Measurements from ENCODE around the gene CCDC57.

The CCDC57 gene

DNA sequence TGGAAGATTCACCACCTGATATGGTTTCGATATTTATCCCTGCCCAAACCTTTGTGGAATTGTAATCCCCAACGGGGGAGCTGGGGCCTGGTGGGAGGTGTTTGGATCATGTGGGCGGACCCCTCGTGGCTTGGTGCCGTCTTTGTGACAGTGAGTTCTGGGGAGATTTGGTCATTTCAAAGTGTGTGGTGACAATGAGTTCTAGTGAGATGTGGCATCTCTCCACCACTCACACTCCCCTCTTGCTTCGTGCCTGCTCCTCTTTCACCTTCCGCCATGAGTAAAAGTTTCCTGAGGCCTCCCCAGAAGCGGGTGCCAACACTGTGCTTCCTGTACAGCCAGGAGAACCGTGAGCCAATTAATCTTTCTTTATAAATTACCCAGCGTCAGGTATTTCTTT is 9.7 kb downstream of the CCDC57 start:
- Histone ChIP-seq H3K27ac (no peak overlapping the region), H3K4me3 (ENCODE audit: low read depth, low read length) (no peak overlapping the region), H3K36me3 (replicated peaks) (peaks cover 5% of the 10 kb centered on the region), H3K27me3 (replicated peaks) (no peaks in the 10 kb centered on the region)
- TF ChIP-seq, protein P1, sequence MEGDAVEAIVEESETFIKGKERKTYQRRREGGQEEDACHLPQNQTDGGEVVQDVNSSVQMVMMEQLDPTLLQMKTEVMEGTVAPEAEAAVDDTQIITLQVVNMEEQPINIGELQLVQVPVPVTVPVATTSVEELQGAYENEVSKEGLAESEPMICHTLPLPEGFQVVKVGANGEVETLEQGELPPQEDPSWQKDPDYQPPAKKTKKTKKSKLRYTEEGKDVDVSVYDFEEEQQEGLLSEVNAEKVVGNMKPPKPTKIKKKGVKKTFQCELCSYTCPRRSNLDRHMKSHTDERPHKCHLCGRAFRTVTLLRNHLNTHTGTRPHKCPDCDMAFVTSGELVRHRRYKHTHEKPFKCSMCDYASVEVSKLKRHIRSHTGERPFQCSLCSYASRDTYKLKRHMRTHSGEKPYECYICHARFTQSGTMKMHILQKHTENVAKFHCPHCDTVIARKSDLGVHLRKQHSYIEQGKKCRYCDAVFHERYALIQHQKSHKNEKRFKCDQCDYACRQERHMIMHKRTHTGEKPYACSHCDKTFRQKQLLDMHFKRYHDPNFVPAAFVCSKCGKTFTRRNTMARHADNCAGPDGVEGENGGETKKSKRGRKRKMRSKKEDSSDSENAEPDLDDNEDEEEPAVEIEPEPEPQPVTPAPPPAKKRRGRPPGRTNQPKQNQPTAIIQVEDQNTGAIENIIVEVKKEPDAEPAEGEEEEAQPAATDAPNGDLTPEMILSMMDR (IDR thresholded peaks at IDR 0.05; ENCODE audit: low read depth, low read length, missing control alignments): no peak
- DNase-seq: no peak
- in situ Hi-C loops (cut with HindIII; ENCODE audit: low pct_ligation_motif_present, low sequenced_read_pairs): loop anchor here (10.0 kb wide), 1 partner anchor 132 kb away; the partner anchor contains the start of gene SECTM1

DNA sequence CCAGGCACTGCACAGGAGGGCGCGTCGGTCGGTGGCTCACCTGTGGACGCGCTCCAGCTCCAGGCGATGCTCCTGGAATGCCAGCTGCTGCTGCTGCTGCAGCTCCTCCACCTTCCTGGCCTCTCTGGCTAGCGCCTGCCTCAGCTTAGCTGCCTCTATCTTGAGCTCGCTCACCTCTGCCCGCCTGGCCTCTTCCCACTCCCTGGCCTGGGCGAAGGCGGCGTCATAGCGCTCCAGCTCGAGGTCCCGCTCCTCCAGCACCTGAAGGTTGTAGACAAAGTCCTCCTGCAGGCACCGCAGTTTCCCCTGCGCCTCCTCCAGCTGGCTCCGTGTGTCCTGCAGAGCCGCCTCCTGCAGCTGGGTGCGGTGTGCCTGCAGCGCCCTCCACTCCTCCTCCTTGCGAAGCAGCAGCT is 11.1 kb downstream of the CCDC57 start:
- H3K4me3 ChIP-seq (ENCODE audit: low read depth, low read length): no peak overlapping the region
- no peaks in the 10 kb centered on the region for H3K27me3 ChIP-seq (replicated peaks)
- in situ Hi-C loops (cut with HindIII; ENCODE audit: low pct_ligation_motif_present, low sequenced_read_pairs): loop anchor here (10.0 kb wide), 1 partner anchor 133 kb away; the partner anchor contains the start of gene SECTM1
- H3K27ac ChIP-seq: no peak overlapping the region
- H3K36me3 ChIP-seq (replicated peaks): peaks cover 10% of the 10 kb centered on the region
- TF ChIP-seq, protein P1 (IDR thresholded peaks at IDR 0.05; ENCODE audit: low read depth, low read length, missing control alignments): no peak
- no peak for DNase-seq

DNA sequence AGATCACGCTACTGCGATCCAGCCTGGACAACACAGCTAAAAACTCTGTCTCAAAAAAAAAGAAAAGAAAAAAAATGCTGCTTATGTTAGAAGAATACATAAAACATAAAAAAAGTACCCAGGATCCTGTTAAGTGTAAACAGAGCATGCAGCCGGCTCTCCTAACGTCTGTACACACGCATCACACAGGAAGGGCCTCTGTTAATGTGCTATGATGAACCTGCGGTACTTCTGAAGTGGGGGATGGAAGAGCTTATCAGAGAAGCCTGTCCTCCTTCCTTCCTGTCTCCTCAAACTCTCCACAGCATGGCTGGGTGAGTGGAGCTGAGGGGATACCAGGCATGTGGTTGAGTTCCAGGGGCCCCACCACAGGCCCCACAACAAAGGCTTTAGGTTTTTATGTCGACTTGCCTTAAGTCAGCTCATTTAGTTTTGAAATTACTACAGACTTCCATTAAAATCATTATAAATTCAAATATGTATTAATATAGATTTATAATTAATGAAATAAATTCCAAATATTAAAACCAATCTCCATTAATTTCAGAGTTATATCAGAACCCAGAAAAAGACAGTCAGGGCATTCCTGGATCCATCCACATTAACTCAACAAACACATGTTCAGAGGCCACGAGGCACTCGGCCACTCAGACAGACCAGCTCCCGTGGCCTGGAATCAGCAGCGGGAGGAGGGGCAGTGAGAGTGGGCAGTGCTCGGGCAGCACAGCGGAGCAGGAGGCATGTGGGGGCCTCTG is 11.7 kb downstream of the CCDC57 start:
- no peaks in the 10 kb centered on the region for H3K27me3 ChIP-seq (replicated peaks)
- no peak for DNase-seq
- no peak overlapping the region for H3K27ac ChIP-seq
- peaks cover 10% of the 10 kb centered on the region for H3K36me3 ChIP-seq (replicated peaks)
- no peak overlapping the region for H3K4me3 ChIP-seq (ENCODE audit: low read depth, low read length)
- TF ChIP-seq, protein P1 (IDR thresholded peaks at IDR 0.05; ENCODE audit: low read depth, low read length, missing control alignments): no peak
- in situ Hi-C loops (cut with HindIII; ENCODE audit: low pct_ligation_motif_present, low sequenced_read_pairs): loop anchor here (10.0 kb wide), 1 partner anchor 134 kb away; the partner anchor contains the start of gene SECTM1

DNA sequence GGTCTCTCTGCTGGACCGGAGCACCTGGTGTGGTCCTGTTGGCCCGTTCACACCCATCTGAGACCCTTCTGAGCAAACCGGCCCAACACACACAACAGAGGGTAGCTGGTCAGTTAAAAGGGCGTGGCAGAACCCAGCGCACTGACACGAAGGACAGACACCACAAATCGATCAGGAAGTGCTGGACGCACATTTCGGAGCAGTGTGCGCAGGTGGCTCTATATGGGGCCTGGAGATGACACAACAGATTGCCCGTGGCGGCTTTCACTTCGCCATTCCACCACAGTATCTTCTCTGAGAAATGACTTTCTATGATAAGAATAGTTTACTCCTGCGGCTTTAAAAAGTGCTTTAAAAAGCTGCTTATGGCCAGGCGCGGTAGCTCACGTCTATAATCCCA is 12.5 kb downstream of the CCDC57 start:
- in situ Hi-C loops (cut with HindIII; ENCODE audit: low pct_ligation_motif_present, low sequenced_read_pairs): loop anchor here (10.0 kb wide), 1 partner anchor 135 kb away; the partner anchor contains the start of gene SECTM1
- TF ChIP-seq, protein P1 (IDR thresholded peaks at IDR 0.05; ENCODE audit: low read depth, low read length, missing control alignments): no peak
- Histone ChIP-seq H3K27ac (no peak overlapping the region), H3K4me3 (ENCODE audit: low read depth, low read length) (no peak overlapping the region), H3K36me3 (replicated peaks) (peaks cover 10% of the 10 kb centered on the region), H3K27me3 (replicated peaks) (no peaks in the 10 kb centered on the region)
- DNase-seq: no peak

DNA sequence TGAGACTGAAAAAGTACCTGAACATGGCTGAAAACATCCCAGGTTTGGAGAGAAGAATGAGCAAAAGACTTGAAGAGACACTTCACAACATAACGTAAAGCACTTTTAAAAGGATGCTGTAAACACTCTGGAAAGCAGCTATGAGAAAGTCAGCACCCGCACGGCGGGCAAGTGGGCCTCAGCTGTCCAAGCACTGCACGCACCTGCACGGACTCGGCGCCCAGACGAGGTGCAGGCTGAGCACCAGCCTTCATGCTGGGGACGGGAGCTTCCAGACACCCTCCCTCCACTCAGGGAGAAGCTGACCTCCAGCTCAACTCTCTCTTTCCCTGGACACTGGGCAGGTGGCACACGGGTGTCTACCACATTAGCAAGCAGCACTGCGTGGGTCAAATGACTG is 13.1 kb downstream of the CCDC57 start:
- TF ChIP-seq, protein P1 (IDR thresholded peaks at IDR 0.05; ENCODE audit: low read depth, low read length, missing control alignments): no peak
- H3K36me3 ChIP-seq (replicated peaks): peaks cover 17% of the 10 kb centered on the region
- in situ Hi-C loops (cut with HindIII; ENCODE audit: low pct_ligation_motif_present, low sequenced_read_pairs): no loop called here
- no peak for DNase-seq
- no peaks in the 10 kb centered on the region for H3K27me3 ChIP-seq (replicated peaks)
- no peak overlapping the region for H3K4me3 ChIP-seq (ENCODE audit: low read depth, low read length)
- no peak overlapping the region for H3K27ac ChIP-seq
